Keratinocyte (primary cell): ENCODE results near the gene KRTAP3-3.

Experiments
- CTCF ChIP-seq, 3 experiments: IDR thresholded peaks in 1 of 3; conservative IDR thresholded peaks in 1 of 3; optimal IDR thresholded peaks in 1 of 3; 2 replicates in 2 of 3; 3 replicates in 1 of 3; pipeline versions ENCODE3 to v1.5.1; 2011; ENCODE audit warnings: low read length in 3 of 3, mild to moderate bottlenecking in 3 of 3, moderate library complexity in 2 of 3, control low read depth in 1 of 3, inconsistent platforms in 1 of 3; ENCODE audit not compliant: insufficient read depth in 2 of 3; ENCODE audit errors: extremely low read depth in 1 of 3
- EZH2 ChIP-seq: IDR thresholded peaks from one replicate; pipeline ENCODE4 v1.6.1; 2012; ENCODE audit warnings: inconsistent platforms, mild to moderate bottlenecking, low read length, moderate library complexity

- TF ChIP-seq EZH2 (no peak), CTCF (optimal IDR thresholded peaks at IDR 0.05 in 1 of 3, IDR thresholded peaks at IDR 0.05 in 1 of 3, conservative IDR thresholded peaks at IDR 0.05 in 1 of 3; ENCODE audit: extremely low read depth in 1 of 3, insufficient read depth in 2 of 3, low read length in 3 of 3) (no peak)
These were observed 18.4 kb downstream of the KRTAP3-3 start for GRCh38 chr17:40975516-40975915.
